WTC11 (cell line): ENCODE results near the gene LATS1.

Source experiments
- ZNF138 ChIP-seq: sonication (generic); formaldehyde crosslinking; conservative IDR thresholded peaks from 2 replicates; pipeline ENCODE4 v1.8.1; 2022; ENCODE audit warnings: mild to moderate bottlenecking, moderate library complexity, missing genetic modification reagents
- TF ChIP-seq, protein P1 (sequence below): fragments of 200-600 bp; IDR thresholded peaks from 2 replicates; pipeline ENCODE4 v1.8.0; 2022; ENCODE audit warnings: antibody characterized with exemption

- TF ChIP-seq, protein P1, sequence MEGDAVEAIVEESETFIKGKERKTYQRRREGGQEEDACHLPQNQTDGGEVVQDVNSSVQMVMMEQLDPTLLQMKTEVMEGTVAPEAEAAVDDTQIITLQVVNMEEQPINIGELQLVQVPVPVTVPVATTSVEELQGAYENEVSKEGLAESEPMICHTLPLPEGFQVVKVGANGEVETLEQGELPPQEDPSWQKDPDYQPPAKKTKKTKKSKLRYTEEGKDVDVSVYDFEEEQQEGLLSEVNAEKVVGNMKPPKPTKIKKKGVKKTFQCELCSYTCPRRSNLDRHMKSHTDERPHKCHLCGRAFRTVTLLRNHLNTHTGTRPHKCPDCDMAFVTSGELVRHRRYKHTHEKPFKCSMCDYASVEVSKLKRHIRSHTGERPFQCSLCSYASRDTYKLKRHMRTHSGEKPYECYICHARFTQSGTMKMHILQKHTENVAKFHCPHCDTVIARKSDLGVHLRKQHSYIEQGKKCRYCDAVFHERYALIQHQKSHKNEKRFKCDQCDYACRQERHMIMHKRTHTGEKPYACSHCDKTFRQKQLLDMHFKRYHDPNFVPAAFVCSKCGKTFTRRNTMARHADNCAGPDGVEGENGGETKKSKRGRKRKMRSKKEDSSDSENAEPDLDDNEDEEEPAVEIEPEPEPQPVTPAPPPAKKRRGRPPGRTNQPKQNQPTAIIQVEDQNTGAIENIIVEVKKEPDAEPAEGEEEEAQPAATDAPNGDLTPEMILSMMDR = no peak
- TF ChIP-seq ZNF138 (CRISPR knock-in tag) = no peak
Measured at GRCh38 chr6:149716181-149716963, 1.5 kb downstream of the LATS1 start.
